HEK293 (cell line): ENCODE results near the gene GLG1.

Experiments
- CTCF ChIP-seq: fragments of 450-650 bp; formaldehyde crosslinking; IDR thresholded peaks from 2 replicates; pipeline ENCODE4 v1.5.1; 2016; ENCODE audit warnings: missing biosample characterization, missing genetic modification characterization
- KLF10 ChIP-seq: fragments of 450-650 bp; IDR thresholded peaks from 2 replicates; pipeline ENCODE4 v1.5.1; 2018; ENCODE audit warnings: missing biosample characterization, mild to moderate bottlenecking, missing genetic modification characterization
- PATZ1 ChIP-seq: fragments of 450-650 bp; formaldehyde crosslinking; IDR thresholded peaks from 2 replicates; pipeline ENCODE4 v1.5.1; 2016; ENCODE audit warnings: missing biosample characterization, missing genetic modification characterization
- PRDM10 ChIP-seq: fragments of 450-650 bp; formaldehyde crosslinking; IDR thresholded peaks from 2 replicates; pipeline ENCODE4 v1.5.1; 2016; ENCODE audit warnings: missing biosample characterization, missing genetic modification characterization
- SP3 ChIP-seq: fragments of 450-650 bp; formaldehyde crosslinking; IDR thresholded peaks from 2 replicates; pipeline ENCODE4 v1.5.1; 2016; ENCODE audit warnings: missing biosample characterization, missing genetic modification characterization
- TSHZ1 ChIP-seq: fragments of 450-650 bp; formaldehyde crosslinking; IDR thresholded peaks from 2 replicates; pipeline ENCODE4 v1.5.1; 2016; ENCODE audit warnings: missing biosample characterization, missing genetic modification characterization, borderline replicate concordance
- YY1 ChIP-seq: fragments of 450-650 bp; formaldehyde crosslinking; IDR thresholded peaks from 2 replicates; pipeline ENCODE4 v1.5.1; 2018; ENCODE audit warnings: missing biosample characterization, missing genetic modification characterization
- ZBTB20 ChIP-seq: fragments of 450-650 bp; formaldehyde crosslinking; IDR thresholded peaks from 2 replicates; pipeline ENCODE4 v1.5.1; 2016; ENCODE audit warnings: missing biosample characterization, missing genetic modification characterization
- ZBTB8A ChIP-seq: fragments of 450-650 bp; formaldehyde crosslinking; IDR thresholded peaks from 2 replicates; pipeline ENCODE4 v1.5.1; 2016; ENCODE audit warnings: missing biosample characterization, missing genetic modification characterization
- ZNF24 ChIP-seq: fragments of 450-650 bp; formaldehyde crosslinking; IDR thresholded peaks from 2 replicates; pipeline ENCODE4 v1.5.1; 2016; ENCODE audit warnings: missing biosample characterization, missing genetic modification characterization
- ZNF366 ChIP-seq: fragments of 450-650 bp; formaldehyde crosslinking; conservative IDR thresholded peaks from 2 replicates; pipeline ENCODE4 v1.5.1; 2016; ENCODE audit warnings: missing biosample characterization, missing genetic modification characterization
- ZNF398 ChIP-seq: fragments of 450-650 bp; formaldehyde crosslinking; IDR thresholded peaks from 2 replicates; pipeline ENCODE4 v1.5.1; 2017; ENCODE audit warnings: missing biosample characterization, missing genetic modification characterization
- ZNF544 ChIP-seq: fragments of 450-650 bp; formaldehyde crosslinking; IDR thresholded peaks from 2 replicates; pipeline ENCODE4 v1.5.0; 2017; ENCODE audit warnings: missing biosample characterization, missing genetic modification characterization
- ZNF549 ChIP-seq: fragments of 450-650 bp; IDR thresholded peaks from 2 replicates; pipeline ENCODE4 v1.5.1; 2018; ENCODE audit warnings: missing biosample characterization, missing genetic modification characterization, mild to moderate bottlenecking, inconsistent platforms, moderate library complexity
- ZNF561 ChIP-seq: fragments of 450-650 bp; IDR thresholded peaks from 2 replicates; pipeline ENCODE4 v1.5.1; 2018; ENCODE audit warnings: missing biosample characterization, missing genetic modification characterization, borderline replicate concordance
- ZNF596 ChIP-seq: fragments of 450-650 bp; IDR thresholded peaks from 2 replicates; pipeline ENCODE4 v1.5.0; 2018; ENCODE audit warnings: missing biosample characterization, mild to moderate bottlenecking, missing genetic modification characterization, moderate library complexity
- ZNF624 ChIP-seq: fragments of 450-650 bp; formaldehyde crosslinking; IDR thresholded peaks from 2 replicates; pipeline ENCODE4 v1.5.1; 2017; ENCODE audit warnings: missing biosample characterization, missing genetic modification characterization
- ZNF629 ChIP-seq: fragments of 450-650 bp; formaldehyde crosslinking; IDR thresholded peaks from 2 replicates; pipeline ENCODE4 v1.5.1; 2017; ENCODE audit warnings: missing biosample characterization, missing genetic modification characterization
- ZNF664 ChIP-seq: fragments of 450-650 bp; formaldehyde crosslinking; IDR thresholded peaks from 2 replicates; pipeline ENCODE4 v1.5.1; 2016; ENCODE audit warnings: missing biosample characterization, missing genetic modification characterization
- ZNF707 ChIP-seq: fragments of 450-650 bp; formaldehyde crosslinking; IDR thresholded peaks from 2 replicates; pipeline ENCODE4 v1.5.1; 2016; ENCODE audit warnings: missing biosample characterization, missing genetic modification characterization
- ZNF837 ChIP-seq: fragments of 450-650 bp; formaldehyde crosslinking; IDR thresholded peaks from 2 replicates; pipeline ENCODE4 v1.5.1; 2016; ENCODE audit warnings: missing biosample characterization, missing genetic modification characterization

Gene GLG1

GRCh38 chr16:74607310-74607961, 522 bp upstream of the GLG1 start (continued):
- TF ChIP-seq ZNF398 (tag by site-specific recombination): peak; percentile 18; the same call in 1 of the 2 replicates
- TF ChIP-seq PATZ1: peak; percentile 20
- no peak for TF ChIP-seq ZNF24 (tag by site-specific recombination)
- no peak for TF ChIP-seq ZBTB8A (tag by site-specific recombination)
- TF ChIP-seq KLF10 (tag by site-specific recombination): 0 out of 2 replicates have a peak, but pooled peaks have one; percentile 14
- peak; percentile 57; the same call in 1 of the 2 replicates for TF ChIP-seq YY1
- no peak for TF ChIP-seq CTCF
- TF ChIP-seq ZNF561 (tag by site-specific recombination): peak; percentile 27
- no peak for TF ChIP-seq TSHZ1 (tag by site-specific recombination)
- TF ChIP-seq ZNF549 (tag by site-specific recombination): no peak
- TF ChIP-seq ZNF707: no peak
- TF ChIP-seq ZNF596 (tag by site-specific recombination): no peak
- no peak for TF ChIP-seq ZNF837
- no peak for TF ChIP-seq ZNF544 (tag by site-specific recombination)
- 0 out of 2 replicates have a peak, but pooled peaks have one; percentile 24 for TF ChIP-seq ZNF629 (tag by site-specific recombination)
- no peak for TF ChIP-seq ZBTB20 (tag by site-specific recombination)
- 0 out of 2 replicates have a peak, but pooled peaks have one; percentile 5 for TF ChIP-seq ZNF664 (tag by site-specific recombination)
- TF ChIP-seq ZNF366 (tag by site-specific recombination): peak; percentile 65
- TF ChIP-seq ZNF624: no peak
- peak; percentile 82 for TF ChIP-seq PRDM10 (tag by site-specific recombination)
- TF ChIP-seq SP3 (tag by site-specific recombination): no peak; the same call in 1 of the 2 replicates
